Sigmoid colon (tissue), 4 donors: ENCODE measurements around the gene VSTM4.

Experiments used
- CTCF ChIP-seq, 4 experiments: fragments of 450-650 bp in 3 of 4; fragments of 200-600 bp in 1 of 4; IDR thresholded peaks; one replicate each; pipeline ENCODE4 v1.5.1; 2016 to 2019; ENCODE audit warnings: antibody characterized with exemption in 4 of 4, mild to moderate bottlenecking in 3 of 4, moderate library complexity in 2 of 4
- POLR2AphosphoS5 ChIP-seq, 4 donors: sonication (generic); formaldehyde crosslinking; IDR thresholded peaks; one replicate each; pipeline ENCODE4 v1.6.1; 2017; ENCODE audit warnings: antibody characterized with exemption in 4 of 4

- TF ChIP-seq CTCF (IDR thresholded peaks at IDR 0.05) (no peak), POLR2AphosphoS5 (IDR thresholded peaks at IDR 0.05) (no peak)
Measured at GRCh38 chr10:49053053-49053997, 62.0 kb downstream of the VSTM4 start.
